ENCODE data around the gene CST3. TPM values are rescaled to one million over a fixed set of nuclear protein-coding genes. Genes with fewer than 3 reads are reported as not detected.
"Not testable (repeated sequence)": the region's sequence is repeated elsewhere in the genome, so short reads cannot be mapped to it uniquely, and the experiment has no call there.

The CST3 gene
- polyA plus RNA-seq, 4 donors = 131 to 207 (median 167) TPM

GRCh38 chr20:23645575-23645974 is 7.8 kb upstream of the CST3 start:
- no peak for DNase-seq (ENCODE audit: low read depth in 4 of 4, low spot score in 2 of 4)

- no peak for DNase-seq (ENCODE audit: low read depth in 4 of 4, low spot score in 2 of 4)
Observed at GRCh38 chr20:23644164-23644563, 6.4 kb upstream of the CST3 start.

GRCh38 chr20:23643659-23644058 is 5.9 kb upstream of the CST3 start:
- DNase-seq (ENCODE audit: low read depth in 4 of 4, low spot score in 2 of 4) = no peak

GRCh38 chr20:23641936-23642751 is 4.4 kb upstream of the CST3 start:
- no peak for DNase-seq (ENCODE audit: low read depth in 4 of 4, low spot score in 2 of 4)

- no peak for DNase-seq (ENCODE audit: low read depth in 4 of 4, low spot score in 2 of 4)
Observed at GRCh38 chr20:23640671-23641667, 3.2 kb upstream of the CST3 start.

- no peak for DNase-seq (ENCODE audit: low read depth in 4 of 4, low spot score in 2 of 4)
Observed at GRCh38 chr20:23640018-23640601, 2.4 kb upstream of the CST3 start.

- no peak for DNase-seq (ENCODE audit: low read depth in 4 of 4, low spot score in 2 of 4)
Observed at GRCh38 chr20:23639490-23639958, 1.8 kb upstream of the CST3 start.

- DNase-seq (ENCODE audit: low read depth in 4 of 4, low spot score in 2 of 4) = no peak
Observed at GRCh38 chr20:23638309-23638708, 554 bp upstream of the CST3 start.

- DNase-seq (ENCODE audit: low read depth in 4 of 4, low spot score in 2 of 4) = no peak
Observed at GRCh38 chr20:23636908-23637281, 860 bp downstream of the CST3 start.

GRCh38 chr20:23636182-23636907 is 1.4 kb downstream of the CST3 start:
- no peak for DNase-seq (ENCODE audit: low read depth in 4 of 4, low spot score in 2 of 4)

- DNase-seq (ENCODE audit: low read depth in 4 of 4, low spot score in 2 of 4) = not testable (repeated sequence)
Observed at GRCh38 chr20:23635768-23636090, 2.0 kb downstream of the CST3 start.

- DNase-seq (ENCODE audit: low read depth in 4 of 4, low spot score in 2 of 4) = no peak
Observed at GRCh38 chr20:23634985-23635767, 2.6 kb downstream of the CST3 start.

- DNase-seq (ENCODE audit: low read depth in 4 of 4, low spot score in 2 of 4) = no peak
Observed at GRCh38 chr20:23634044-23634801, 3.5 kb downstream of the CST3 start.

- DNase-seq (ENCODE audit: low read depth in 4 of 4, low spot score in 2 of 4) = no peak
Observed at GRCh38 chr20:23632711-23633573, 4.8 kb downstream of the CST3 start.

- DNase-seq (ENCODE audit: low read depth in 4 of 4, low spot score in 2 of 4) = no peak
Observed at GRCh38 chr20:23631981-23632710, 5.6 kb downstream of the CST3 start.

- DNase-seq (ENCODE audit: low read depth in 4 of 4, low spot score in 2 of 4) = no peak
Observed at GRCh38 chr20:23631226-23631822, 6.4 kb downstream of the CST3 start.

GRCh38 chr20:23630392-23630849 is 7.3 kb downstream of the CST3 start:
- DNase-seq (ENCODE audit: low read depth in 4 of 4, low spot score in 2 of 4) = no peak

Measured in left renal cortex interstitium (tissue), 4 donors.